AML-193 (cell line): ENCODE data around the gene MAGED2.
"Not testable (repeated sequence)": the region's sequence is repeated elsewhere in the genome, so short reads cannot be mapped to it uniquely, and the experiment has no call there.

Experiments used
- DNase-seq, 2 experiments: peaks; one replicate each; lab custom pipeline; 2025; lab: John Stamatoyannopoulos, UW

Gene MAGED2

DNA sequence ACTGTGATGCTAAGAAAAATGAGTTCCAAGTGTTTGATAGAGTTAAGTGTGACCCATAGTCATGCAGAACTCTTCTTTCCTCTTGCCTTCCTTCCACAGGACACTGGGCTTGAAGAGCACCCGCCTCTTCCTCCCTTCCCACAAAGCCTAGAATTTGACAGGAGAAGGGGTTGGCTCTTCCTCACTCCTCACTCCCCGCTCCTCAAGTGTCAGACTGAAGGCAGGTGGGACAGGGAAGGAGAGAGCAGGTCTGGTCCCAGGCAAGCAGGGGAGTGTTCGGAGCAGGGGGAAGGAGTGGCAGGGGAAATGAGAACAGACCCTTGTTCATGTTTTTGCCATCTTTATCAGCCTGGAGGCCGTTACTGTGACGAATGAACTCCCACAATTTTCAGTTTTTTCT is 10.7 kb downstream of the MAGED2 start:
- no peak for DNase-seq

DNA sequence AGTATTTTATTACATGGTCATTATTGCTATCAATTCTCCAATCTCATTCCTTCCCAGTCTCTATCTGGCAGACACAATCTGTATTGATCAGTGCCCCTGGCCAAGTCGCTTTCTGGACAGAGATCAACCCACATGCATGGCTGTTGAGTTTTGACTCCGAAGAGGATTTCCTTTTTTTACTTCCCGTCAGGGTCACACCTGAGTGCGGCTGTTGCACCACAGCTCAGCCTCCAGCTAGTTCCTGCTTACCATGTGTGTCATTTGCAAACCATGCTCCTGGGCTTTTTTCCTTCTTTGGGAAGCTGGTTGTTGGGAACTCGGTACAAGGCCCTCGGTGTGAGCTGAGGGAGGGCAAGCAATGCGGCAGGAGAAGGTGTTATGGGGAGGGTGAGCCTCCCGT is 11.7 kb downstream of the MAGED2 start:
- no peak for DNase-seq

DNA sequence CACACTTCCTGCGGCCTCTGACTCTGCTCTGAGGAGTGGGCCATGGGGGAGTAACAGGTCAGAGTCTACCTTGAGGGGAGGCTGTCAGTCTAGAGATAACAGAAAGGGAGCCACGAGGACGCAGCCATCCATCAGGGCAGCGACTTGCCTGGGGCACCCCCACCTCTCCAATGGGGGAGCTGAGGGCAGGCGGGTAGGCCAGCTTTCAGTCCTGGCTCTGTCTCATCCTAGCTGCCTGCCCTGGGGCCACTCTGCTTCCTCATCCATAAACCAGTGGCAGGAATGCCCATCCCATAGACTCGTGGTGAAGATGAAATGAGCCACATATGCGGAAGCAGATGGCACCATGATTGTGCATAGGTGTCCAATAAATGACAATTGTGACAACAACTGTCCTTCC is 13.2 kb downstream of the MAGED2 start:
- DNase-seq, result no peak

DNA sequence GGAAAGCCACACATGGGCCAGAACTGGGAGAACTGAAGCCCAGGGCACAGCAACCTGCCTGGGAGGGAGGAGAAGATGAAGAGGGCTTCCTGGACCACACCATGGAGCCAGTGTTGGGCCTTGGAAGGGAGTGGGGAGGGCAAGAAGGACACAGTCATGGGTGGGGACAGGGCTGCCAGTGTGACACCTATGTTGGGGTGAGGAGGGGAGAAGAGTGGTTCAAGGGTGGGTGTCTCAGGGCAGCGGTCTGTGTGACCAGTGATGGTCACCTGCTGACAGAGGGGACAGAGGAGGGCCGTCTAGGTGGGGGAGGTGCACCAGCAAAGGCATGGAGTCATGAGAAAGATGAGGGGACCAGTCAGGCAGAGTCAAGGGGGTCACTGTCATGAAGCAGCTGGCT is 13.8 kb downstream of the MAGED2 start:
- DNase-seq, result no peak

DNA sequence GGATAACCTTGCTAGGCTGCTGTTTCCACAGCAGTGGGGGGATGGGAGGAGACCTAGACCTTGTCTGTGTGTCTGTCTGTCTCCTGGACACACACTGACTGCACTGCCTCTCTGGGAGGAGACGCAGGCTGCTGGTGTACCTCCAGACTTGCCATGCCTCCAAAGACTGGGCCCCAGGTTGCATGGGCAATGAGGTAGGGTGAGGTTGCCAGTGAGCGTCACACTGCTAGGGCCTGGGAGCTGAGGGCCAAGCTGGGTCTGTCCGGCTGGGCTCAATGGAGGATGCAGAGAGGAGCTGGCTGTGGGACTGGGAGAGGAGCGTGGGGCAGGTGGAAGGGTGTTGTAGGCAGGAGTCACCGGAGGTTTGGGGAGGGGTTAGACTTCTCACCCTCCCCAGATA is 16.6 kb downstream of the MAGED2 start:
- DNase-seq, result no peak

DNA sequence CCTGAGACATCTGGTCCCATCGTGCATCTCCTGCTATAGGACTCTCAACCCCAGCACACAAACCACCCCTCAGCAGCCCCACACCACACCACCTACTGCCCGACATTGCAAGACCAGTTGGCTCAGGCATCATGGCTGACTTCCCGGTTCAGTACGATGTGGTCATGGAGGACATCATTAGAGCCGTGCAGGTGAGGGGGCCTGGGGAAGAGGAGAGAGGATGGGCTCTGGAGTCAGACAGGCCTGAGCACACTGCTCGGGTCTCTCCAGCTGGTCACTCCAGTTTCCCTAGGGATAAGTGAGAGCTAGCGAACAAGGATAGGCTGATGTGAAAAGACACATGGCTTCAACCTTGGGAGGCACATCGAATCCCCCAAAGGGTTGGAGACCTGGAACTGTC is 17.2 kb downstream of the MAGED2 start:
- DNase-seq, result no peak

DNA sequence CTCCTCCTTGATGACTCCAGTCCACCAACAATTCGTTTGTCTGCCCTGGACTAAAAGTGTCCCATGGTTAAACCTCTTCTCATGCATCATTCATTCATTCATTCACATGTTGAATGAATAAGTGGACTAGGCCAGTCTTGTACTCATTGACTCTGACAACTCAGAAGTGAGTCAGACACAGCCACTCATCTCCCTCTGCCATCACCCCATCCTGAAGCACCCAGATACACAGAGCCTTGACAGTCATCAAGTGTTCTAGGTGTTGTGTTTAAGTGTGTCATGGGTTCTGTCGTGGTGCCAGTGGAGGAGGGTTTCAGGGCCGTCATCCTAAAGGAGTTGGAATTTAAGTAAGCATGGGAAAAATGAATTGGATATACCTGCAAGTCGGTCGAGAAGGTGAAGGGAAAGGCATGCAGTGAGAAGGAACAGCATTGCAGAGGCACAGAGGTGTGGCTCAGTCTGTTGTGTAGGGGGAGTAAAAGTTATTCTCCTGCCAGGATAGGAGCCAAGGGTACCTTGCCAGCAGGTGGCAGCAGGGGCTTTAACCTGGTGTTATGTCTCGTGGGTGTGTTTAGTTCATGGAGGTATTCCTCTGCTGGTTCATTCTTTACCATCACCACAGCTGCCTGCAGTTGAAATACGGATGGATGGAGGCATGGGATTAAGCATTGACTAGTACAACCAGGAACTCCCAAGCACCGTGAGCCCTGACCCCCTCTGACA is 18.3 kb downstream of the MAGED2 start:
- DNase-seq, result no peak

DNA sequence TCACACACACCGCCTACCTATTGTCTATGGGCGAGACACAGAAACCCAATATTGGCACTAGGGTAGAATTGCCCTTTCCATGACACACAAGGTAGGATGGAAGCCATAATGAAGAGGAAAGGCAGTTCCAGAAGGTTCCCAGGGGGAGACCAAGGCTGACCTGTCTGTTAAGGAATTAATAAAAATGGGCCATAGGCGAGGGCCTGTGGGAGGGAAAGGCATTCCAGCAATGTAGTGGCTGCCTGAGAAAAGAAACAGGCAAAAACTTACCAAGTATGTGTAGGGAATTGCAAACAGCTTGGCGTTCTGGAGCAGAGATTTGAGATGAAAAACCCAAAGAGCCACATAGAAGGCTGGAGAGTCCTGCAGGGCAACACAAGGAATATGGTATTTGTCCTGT is 19.1 kb downstream of the MAGED2 start:
- DNase-seq, result no peak

DNA sequence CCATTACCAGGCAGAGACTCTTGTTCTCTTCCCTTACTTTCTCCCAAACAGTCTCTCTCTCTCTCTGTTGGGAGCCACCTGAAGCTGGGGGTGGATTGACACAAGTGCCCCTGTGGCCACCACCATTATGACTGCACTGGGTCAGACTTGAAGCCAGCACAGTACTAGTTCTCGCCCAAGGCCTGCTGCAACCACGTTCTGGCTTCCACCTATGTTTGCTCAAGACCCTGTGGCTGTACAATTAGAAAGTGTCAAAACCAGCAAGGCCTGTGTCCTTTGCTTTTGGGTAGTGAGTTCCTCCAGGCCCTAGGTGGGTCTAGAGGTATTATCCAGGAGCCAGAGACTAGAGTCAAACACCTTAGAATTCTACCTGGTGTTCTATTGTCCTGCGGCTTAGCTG is 31.0 kb downstream of the MAGED2 start:
- no peak for DNase-seq

DNA sequence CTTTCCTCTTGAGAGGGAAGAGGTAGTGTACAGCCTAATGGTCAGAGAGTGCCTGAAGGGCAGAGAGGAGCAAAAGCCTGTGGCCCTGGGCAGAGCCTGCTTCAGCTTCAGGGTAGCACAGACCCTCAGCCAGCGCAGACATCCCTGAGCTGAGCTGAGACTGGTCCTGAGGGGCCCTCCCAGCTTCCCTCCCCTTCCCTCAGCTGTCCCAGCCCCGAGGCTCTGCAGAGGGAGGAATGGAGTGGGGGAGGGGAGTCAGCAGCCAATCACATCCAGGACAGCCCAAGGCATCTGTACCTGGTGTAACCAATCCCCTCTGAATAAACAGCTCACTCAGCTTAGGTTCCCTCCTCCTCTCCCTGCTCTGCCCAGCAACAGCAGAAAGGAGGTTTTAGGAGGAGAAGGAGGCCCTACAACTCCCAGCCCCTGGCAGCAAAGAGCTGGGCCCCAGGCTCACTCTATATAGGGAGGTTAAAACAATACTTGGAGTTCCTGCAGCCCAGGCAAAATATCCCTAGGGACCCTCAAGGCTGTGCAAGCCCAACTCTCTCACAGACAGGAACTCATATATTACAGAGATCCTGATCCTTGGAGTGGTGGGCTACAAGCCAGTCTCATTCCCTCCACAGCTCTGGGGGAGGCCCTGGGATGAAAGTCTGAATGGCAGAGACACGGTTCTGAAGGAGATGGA is 33.8 kb downstream of the MAGED2 start:
- not testable (repeated sequence) for DNase-seq

DNA sequence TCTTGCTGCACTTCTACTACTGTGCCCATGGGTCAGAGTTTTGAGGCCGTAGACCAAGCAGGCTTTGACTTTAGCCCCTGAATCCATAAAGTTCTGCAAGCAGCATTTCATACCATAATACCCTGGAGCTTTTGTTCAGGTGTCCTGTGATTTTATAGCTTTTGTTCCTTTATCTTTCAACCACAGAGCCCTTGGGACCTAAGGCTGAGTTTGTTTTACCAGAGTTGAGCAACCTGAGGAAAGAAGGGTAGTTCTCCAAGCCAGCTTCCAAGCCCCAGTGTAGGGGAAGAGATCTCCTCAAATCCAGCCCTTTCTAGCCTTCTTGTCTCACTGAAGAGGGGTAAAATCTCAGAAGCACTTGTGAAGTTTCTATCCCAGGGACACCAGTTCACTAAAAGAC is 35.1 kb downstream of the MAGED2 start:
- DNase-seq, result no peak

DNA sequence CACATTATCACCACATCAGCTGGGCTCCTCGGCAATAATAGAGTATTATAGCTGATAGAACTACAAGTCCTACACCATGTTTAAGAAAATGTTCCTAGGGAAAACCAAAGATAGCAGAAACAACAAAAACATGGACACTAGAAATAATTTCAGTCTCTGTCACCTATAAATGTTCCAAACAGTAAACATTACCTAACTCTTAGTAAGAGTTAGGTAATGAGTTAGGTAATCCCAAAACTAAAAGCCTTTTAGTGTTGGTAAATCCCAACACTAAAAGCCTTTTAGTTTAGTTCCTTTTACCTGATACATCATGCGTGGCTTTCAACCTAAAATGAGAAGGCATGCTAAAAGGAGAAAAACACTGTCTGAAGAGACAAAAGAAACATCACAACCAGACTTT is 35.5 kb downstream of the MAGED2 start:
- no peak for DNase-seq

DNA sequence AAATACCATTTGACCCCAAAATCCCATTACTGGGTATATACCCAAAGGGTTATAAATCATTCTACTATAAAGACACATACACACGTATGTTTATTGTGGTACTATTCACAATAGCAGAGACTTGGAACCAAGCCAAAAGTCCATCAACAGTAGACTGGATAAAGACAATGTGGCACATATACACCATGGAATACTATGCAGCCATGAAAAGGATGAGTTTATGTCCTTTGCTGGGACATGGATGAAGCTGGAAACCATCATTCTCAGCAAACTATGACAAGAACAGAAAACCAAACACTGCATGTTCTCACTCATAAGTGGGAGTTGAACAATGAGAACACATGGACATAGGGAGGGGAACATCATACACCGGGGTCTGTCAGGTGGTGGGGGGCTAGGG is 40.2 kb downstream of the MAGED2 start:
- DNase-seq, result not testable (repeated sequence)

DNA sequence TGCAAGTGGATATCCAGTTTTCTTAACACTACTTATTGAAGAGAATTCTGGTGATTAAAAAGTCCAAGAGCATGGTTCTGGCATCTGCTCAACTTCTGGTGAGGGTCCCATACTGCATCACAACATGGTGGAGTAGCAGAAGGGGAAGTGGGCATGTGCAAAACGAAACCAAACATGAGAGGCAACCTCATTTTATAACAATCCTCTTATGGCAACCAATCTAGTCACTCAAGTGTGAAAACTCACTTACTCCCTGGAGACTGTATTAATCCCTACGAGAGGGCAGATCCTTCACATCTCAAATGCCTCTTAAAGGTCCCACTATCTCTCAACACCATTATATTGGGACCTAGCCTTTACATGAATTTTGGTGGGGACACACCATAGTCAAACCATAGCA is 57.7 kb downstream of the MAGED2 start:
- DNase-seq, result no peak
